HepG2 (cell line): ENCODE results near the gene RNF126. TPM values are rescaled to one million over a fixed set of nuclear protein-coding genes. Genes with fewer than 3 reads are reported as not detected.

ENCODE experiments used
- CBX1 ChIP-seq: IDR thresholded peaks from one replicate; pipeline ENCODE4 v1.6.1; 2016; ENCODE audit warnings: antibody characterized with exemption, low read depth
- ZGPAT ChIP-seq: IDR thresholded peaks from 2 replicates; pipeline ENCODE4 v1.6.1; 2016; ENCODE audit warnings: mild to moderate bottlenecking
- ZNF101 ChIP-seq: sonication (generic); formaldehyde crosslinking; IDR thresholded peaks from 2 replicates; pipeline ENCODE4 v1.4.0; 2020; ENCODE audit warnings: mild to moderate bottlenecking, low read depth, missing genetic modification reagents, borderline replicate concordance
- ZNF350 ChIP-seq: sonication (generic); formaldehyde crosslinking; IDR thresholded peaks from 2 replicates; pipeline ENCODE4 v1.4.0; 2020; ENCODE audit warnings: mild to moderate bottlenecking, low read depth, missing genetic modification reagents, borderline replicate concordance
- ZSCAN31 ChIP-seq: sonication (generic); formaldehyde crosslinking; IDR thresholded peaks from 2 replicates; pipeline ENCODE4 v1.5.0; 2020; ENCODE audit warnings: low read depth, mild to moderate bottlenecking, missing genetic modification reagents
- polyA plus RNA-seq, 8 experiments: library from polyadenylated mRNA; depleted of rRNA in 3 of 8; stranded (reverse) in 7 of 8; unstranded in 1 of 8; fragments of >200 nt; fragmentation: Illumina TruSeq in 4 of 8; extraction: Trizol in 4 of 8; gene quantifications; 2 replicates each; pipeline versions ENCODE4 v1.2.1 to v1.2.3, GENCODE V29; 2011 to 2016; ENCODE audit warnings: low read depth in 4 of 8, missing spikeins in 1 of 8, mixed read lengths in 1 of 8; ENCODE audit not compliant: insufficient read depth in 1 of 8
- total RNA-seq, 5 experiments: library from RNA; depleted of rRNA; stranded (reverse); fragments of >200 nt; fragmentation: Illumina TruSeq; extraction: Trizol; gene quantifications; 2 replicates each; pipeline ENCODE4 v1.2.3, GENCODE V29; 2016; ENCODE audit warnings: low read depth in 1 of 5
- TF ChIP-seq, protein P1 (sequence below): sonication (generic); formaldehyde crosslinking; IDR thresholded peaks from 2 replicates; pipeline ENCODE4 v1.8.0; 2022; ENCODE audit warnings: mild to moderate bottlenecking, missing genetic modification reagents, moderate library complexity
- TF ChIP-seq, protein P2 (sequence below): sonication (generic); formaldehyde crosslinking; IDR thresholded peaks from 2 replicates; pipeline ENCODE4 v1.8.1; 2023; ENCODE audit warnings: mild to moderate bottlenecking, missing genetic modification reagents

RNF126 gene
- total and polyA plus RNA-seq, 2 of the 13 experiments (the other 11 are each of a cell fraction or from before 2014, with no cell fraction given) = 23.2 to 34.0 TPM

DNA sequence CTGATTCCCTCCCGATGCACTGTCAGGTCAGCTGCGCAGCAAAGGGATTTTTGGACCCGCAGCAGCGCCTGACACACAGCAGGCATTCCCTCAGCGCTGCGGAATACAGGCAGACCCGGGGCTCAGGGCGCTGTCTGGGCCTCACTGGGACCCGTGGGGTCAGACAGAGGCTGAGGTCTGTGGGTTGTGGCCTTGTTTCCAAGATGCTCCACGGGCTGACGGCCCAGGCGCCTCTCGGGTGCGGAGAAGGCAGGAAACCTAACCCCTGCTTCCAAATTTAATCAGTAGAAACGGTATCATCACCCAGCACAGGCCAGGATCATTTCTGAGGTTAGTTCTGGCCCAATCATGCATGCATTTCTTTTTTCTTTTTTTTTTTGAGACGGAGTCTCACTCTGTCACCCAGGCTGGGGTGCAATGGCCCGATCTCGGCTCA is 686 bp upstream of the RNF126 start (continued):
- TF ChIP-seq, protein P1, sequence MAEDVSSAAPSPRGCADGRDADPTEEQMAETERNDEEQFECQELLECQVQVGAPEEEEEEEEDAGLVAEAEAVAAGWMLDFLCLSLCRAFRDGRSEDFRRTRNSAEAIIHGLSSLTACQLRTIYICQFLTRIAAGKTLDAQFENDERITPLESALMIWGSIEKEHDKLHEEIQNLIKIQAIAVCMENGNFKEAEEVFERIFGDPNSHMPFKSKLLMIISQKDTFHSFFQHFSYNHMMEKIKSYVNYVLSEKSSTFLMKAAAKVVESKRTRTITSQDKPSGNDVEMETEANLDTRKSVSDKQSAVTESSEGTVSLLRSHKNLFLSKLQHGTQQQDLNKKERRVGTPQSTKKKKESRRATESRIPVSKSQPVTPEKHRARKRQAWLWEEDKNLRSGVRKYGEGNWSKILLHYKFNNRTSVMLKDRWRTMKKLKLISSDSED (CRISPR knock-in tag) = no peak
- no peak for TF ChIP-seq CBX1
- peak; percentile 49 for TF ChIP-seq ZNF350 (CRISPR knock-in tag)
- TF ChIP-seq, protein P2, sequence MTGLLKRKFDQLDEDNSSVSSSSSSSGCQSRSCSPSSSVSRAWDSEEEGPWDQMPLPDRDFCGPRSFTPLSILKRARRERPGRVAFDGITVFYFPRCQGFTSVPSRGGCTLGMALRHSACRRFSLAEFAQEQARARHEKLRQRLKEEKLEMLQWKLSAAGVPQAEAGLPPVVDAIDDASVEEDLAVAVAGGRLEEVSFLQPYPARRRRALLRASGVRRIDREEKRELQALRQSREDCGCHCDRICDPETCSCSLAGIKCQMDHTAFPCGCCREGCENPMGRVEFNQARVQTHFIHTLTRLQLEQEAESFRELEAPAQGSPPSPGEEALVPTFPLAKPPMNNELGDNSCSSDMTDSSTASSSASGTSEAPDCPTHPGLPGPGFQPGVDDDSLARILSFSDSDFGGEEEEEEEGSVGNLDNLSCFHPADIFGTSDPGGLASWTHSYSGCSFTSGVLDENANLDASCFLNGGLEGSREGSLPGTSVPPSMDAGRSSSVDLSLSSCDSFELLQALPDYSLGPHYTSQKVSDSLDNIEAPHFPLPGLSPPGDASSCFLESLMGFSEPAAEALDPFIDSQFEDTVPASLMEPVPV = 0 out of 2 replicates have a peak, but pooled peaks have one; percentile 24
- TF ChIP-seq ZNF101 (CRISPR knock-in tag) = no peak
- no peak for TF ChIP-seq ZSCAN31 (CRISPR knock-in tag)
- TF ChIP-seq ZGPAT = 0 out of 2 replicates have a peak, but pooled peaks have one; percentile 9
